Spleen (tissue), 7 donors: ENCODE results near the gene MLF2.

Experiments
- CTCF ChIP-seq, 11 experiments: fragments of 200-600 bp in 7 of 11; fragments of 450-650 bp in 4 of 11; sonication (generic) in 4 of 11; IDR thresholded peaks in 8 of 11; conservative IDR thresholded peaks in 3 of 11; 1 replicate in 7 of 11; 2 replicates in 4 of 11; pipeline versions ENCODE4 v1.4.0 to v1.8.0; 2016 to 2021; ENCODE audit warnings: antibody characterized with exemption in 11 of 11, inconsistent platforms in 4 of 11, mild to moderate bottlenecking in 1 of 11
- POLR2A ChIP-seq, 3 donors: fragments of 450-650 bp; IDR thresholded peaks; one replicate each; pipeline ENCODE4 v1.5.1; 2017; ENCODE audit warnings: antibody characterized with exemption in 3 of 3, mild to moderate bottlenecking in 1 of 3
- donor health status: DM: no; HTN: no; CAD: no; lungs with moderate emphysema.
- donor health status: DM: no; HTN: no; CAD: no.
- donor health status: DM: no; HTN: no; CAD: no.

GRCh38 chr12:6772331-6772695 is 19.4 kb upstream of the MLF2 start, which contains the start of gene LAG3:
- no peak for TF ChIP-seq CTCF (IDR thresholded peaks at IDR 0.05 in 8 of 11, conservative IDR thresholded peaks at IDR 0.05 in 3 of 11)
- no peak for TF ChIP-seq POLR2A (IDR thresholded peaks at IDR 0.05)
